K562 (cell line): ENCODE data around the gene RNF20. TPM values are rescaled to one million over a fixed set of nuclear protein-coding genes. Genes with fewer than 3 reads are reported as not detected.

Experiments
- BCL6 ChIP-seq: fragments of 250-450 bp; sonication (Bioruptor Pico); IDR thresholded peaks from 2 replicates; pipeline ENCODE4 v1.4.0; 2020
- CCNT2 ChIP-seq: IDR thresholded peaks from 2 replicates; pipeline ENCODE4 v1.6.1; 2011; ENCODE audit warnings: borderline replicate concordance, low read depth, mild to moderate bottlenecking, moderate library complexity, mixed read lengths, low read length; ENCODE audit not compliant: insufficient read length; ENCODE audit errors: extremely low read depth
- CHD4 ChIP-seq: fragments of 200-600 bp; sonication (generic); IDR thresholded peaks from 3 replicates; pipeline ENCODE4 v1.6.1; 2012; ENCODE audit warnings: low read depth, mild to moderate bottlenecking, mixed read lengths, low read length, inconsistent platforms; ENCODE audit not compliant: insufficient read depth, insufficient replicate concordance, poor library complexity, severe bottlenecking
- JUNB ChIP-seq: fragments of 450-650 bp; formaldehyde crosslinking; conservative IDR thresholded peaks from 2 replicates; pipeline ENCODE4 v1.4.0; 2020; ENCODE audit warnings: mild to moderate bottlenecking
- KLF10 ChIP-seq: fragments of 250-450 bp; sonication (Bioruptor Pico); IDR thresholded peaks from 2 replicates; pipeline ENCODE4 v1.6.1; 2021; ENCODE audit warnings: matching md5 sums
- OTX1 ChIP-seq: fragments of 450-650 bp; formaldehyde crosslinking; IDR thresholded peaks from 2 replicates; pipeline ENCODE4 v1.4.0; 2022; ENCODE audit warnings: mild to moderate bottlenecking
- POLR3G ChIP-seq: IDR thresholded peaks from 2 replicates; pipeline ENCODE4 v1.6.1; 2011; ENCODE audit not compliant: insufficient read length, insufficient replicate concordance; ENCODE audit errors: extremely low read depth
- RCOR1 ChIP-seq, 2 experiments: IDR thresholded peaks; 2 replicates each; pipeline ENCODE4 v1.6.1; 2012; ENCODE audit warnings: low read depth in 2 of 2, low read length in 2 of 2, borderline replicate concordance in 1 of 2, improper control_type of control experiment in 1 of 2
- YBX1 ChIP-seq: fragments of 450-650 bp; IDR thresholded peaks from 2 replicates; pipeline ENCODE4 v1.7.1; 2016; ENCODE audit warnings: mild to moderate bottlenecking
- YY1 ChIP-seq, 3 experiments: IDR thresholded peaks; 2 replicates each; pipeline ENCODE4 v1.6.1; 2011; ENCODE audit warnings: low read length in 2 of 3, mild to moderate bottlenecking in 2 of 3, moderate library complexity in 2 of 3, borderline replicate concordance in 1 of 3, control low read depth in 1 of 3, low read depth in 1 of 3; ENCODE audit not compliant: insufficient read depth in 3 of 3, insufficient replicate concordance in 2 of 3, control insufficient read depth in 1 of 3, insufficient read length in 1 of 3; ENCODE audit errors: extremely low read depth in 1 of 3
- ZC3H11A ChIP-seq: IDR thresholded peaks from 2 replicates; pipeline ENCODE4 v1.6.1; 2012; ENCODE audit warnings: low read depth, low read length, improper control_type of control experiment
- ZFP1 ChIP-seq: fragments of 450-650 bp; formaldehyde crosslinking; IDR thresholded peaks from 2 replicates; pipeline ENCODE4 v1.4.0; 2020; ENCODE audit warnings: mild to moderate bottlenecking, mixed read lengths
- polyA plus RNA-seq, 8 experiments: library from polyadenylated mRNA; depleted of rRNA in 4 of 8; stranded (reverse) in 5 of 8; unstranded in 3 of 8; fragments of >200 nt; fragmentation: Nextera tagmentation in 2 of 8; fragmentation: Illumina TruSeq in 1 of 8; extraction: Ambion mirVana in 2 of 8; extraction: Trizol in 1 of 8; gene quantifications; 2 replicates each; pipeline versions ENCODE4 v1.2.1 to v1.2.3, GENCODE V29; 2011 to 2014; ENCODE audit warnings: inconsistent platforms in 1 of 8, missing spikeins in 1 of 8
- total RNA-seq, 7 experiments: library from RNA; depleted of rRNA in 6 of 7; stranded (reverse); fragments of >200 nt in 6 of 7; fragmentation: Illumina TruSeq in 2 of 7; extraction: Trizol in 2 of 7; gene quantifications; 2 replicates each; pipeline versions ENCODE4 v1.2.1 to v1.2.3, GENCODE V29; 2011 to 2021; ENCODE audit warnings: low replicate concordance in 1 of 7
- TF ChIP-seq, protein P1 (sequence below), 2 experiments: fragments of 200-800 bp in 1 of 2; sonication (Bioruptor generic) in 1 of 2; sonication (generic) in 1 of 2; formaldehyde crosslinking in 1 of 2; IDR thresholded peaks in 1 of 2; conservative IDR thresholded peaks in 1 of 2; 2 replicates each; pipeline versions ENCODE4 v1.5.0 to v1.6.1; 2016 to 2020; ENCODE audit warnings: missing compliant biosample characterization in 1 of 2, missing genetic modification characterization in 1 of 2, missing genetic modification reagents in 1 of 2
- TF ChIP-seq, protein P2 (sequence below): fragments of 450-650 bp; formaldehyde crosslinking; IDR thresholded peaks from 2 replicates; pipeline ENCODE4 v1.4.0; 2022; ENCODE audit warnings: missing genetic modification characterization
- TF ChIP-seq, protein P3 (sequence below), 2 experiments: fragments of 450-650 bp; formaldehyde crosslinking in 1 of 2; IDR thresholded peaks; 2 replicates each; pipeline versions ENCODE4 v1.4.0 to v1.6.1; 2014 to 2020; ENCODE audit warnings: mild to moderate bottlenecking in 2 of 2, borderline replicate concordance in 1 of 2, low read depth in 1 of 2

RNF20 gene
- total and polyA plus RNA-seq, 9 of the 15 experiments (the other 6 are each of a cell fraction or from before 2014, with no cell fraction given): 5.5 to 25.0 (median 22.1) TPM

DNA sequence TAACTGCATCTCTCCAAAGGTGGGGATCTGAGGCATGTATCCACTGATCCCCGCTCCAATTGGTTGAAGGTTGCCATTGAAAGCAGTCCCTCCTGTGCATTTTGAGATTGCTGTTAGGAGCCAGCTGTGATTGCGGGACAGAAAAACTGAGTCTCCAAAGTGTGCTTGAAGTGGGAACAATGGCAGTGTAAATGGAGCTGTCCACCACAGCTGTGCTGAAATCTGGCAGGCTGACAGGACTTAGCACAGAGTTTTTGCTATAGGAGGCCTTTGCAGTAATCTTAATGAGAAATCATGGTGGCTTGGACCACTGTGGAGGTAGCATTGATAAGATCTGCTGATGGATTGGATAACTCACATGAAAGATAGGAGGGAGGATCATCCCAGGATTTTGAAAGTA, 3.3 kb downstream of the RNF20 start (continued):
- no peak for TF ChIP-seq OTX1 (CRISPR knock-in tag)
- TF ChIP-seq YY1 (IDR thresholded peaks at IDR 0.05; ENCODE audit: borderline replicate concordance in 1 of 3, control insufficient read depth in 1 of 3, extremely low read depth in 1 of 3, insufficient read depth in 3 of 3, insufficient read length in 1 of 3, insufficient replicate concordance in 2 of 3, low read depth in 1 of 3, low read length in 2 of 3): peak in 1 of 3 experiments; percentile 78
- TF ChIP-seq, protein P1, sequence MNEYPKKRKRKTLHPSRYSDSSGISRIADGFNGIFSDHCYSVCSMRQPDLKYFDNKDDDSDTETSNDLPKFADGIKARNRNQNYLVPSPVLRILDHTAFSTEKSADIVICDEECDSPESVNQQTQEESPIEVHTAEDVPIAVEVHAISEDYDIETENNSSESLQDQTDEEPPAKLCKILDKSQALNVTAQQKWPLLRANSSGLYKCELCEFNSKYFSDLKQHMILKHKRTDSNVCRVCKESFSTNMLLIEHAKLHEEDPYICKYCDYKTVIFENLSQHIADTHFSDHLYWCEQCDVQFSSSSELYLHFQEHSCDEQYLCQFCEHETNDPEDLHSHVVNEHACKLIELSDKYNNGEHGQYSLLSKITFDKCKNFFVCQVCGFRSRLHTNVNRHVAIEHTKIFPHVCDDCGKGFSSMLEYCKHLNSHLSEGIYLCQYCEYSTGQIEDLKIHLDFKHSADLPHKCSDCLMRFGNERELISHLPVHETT (CRISPR knock-in tag; conservative IDR thresholded peaks at IDR 0.05 in 1 of 2, IDR thresholded peaks at IDR 0.05 in 1 of 2): no peak
- no peak for TF ChIP-seq CHD4
- no peak for TF ChIP-seq ZFP1 (CRISPR knock-in tag)
- no peak for TF ChIP-seq KLF10 (CRISPR knock-in tag)
- TF ChIP-seq ZC3H11A: no peak
- TF ChIP-seq, protein P2, sequence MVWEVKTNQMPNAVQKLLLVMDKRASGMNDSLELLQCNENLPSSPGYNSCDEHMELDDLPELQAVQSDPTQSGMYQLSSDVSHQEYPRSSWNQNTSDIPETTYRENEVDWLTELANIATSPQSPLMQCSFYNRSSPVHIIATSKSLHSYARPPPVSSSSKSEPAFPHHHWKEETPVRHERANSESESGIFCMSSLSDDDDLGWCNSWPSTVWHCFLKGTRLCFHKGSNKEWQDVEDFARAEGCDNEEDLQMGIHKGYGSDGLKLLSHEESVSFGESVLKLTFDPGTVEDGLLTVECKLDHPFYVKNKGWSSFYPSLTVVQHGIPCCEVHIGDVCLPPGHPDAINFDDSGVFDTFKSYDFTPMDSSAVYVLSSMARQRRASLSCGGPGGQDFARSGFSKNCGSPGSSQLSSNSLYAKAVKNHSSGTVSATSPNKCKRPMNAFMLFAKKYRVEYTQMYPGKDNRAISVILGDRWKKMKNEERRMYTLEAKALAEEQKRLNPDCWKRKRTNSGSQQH (CRISPR knock-in tag): no peak
- TF ChIP-seq, protein P3, sequence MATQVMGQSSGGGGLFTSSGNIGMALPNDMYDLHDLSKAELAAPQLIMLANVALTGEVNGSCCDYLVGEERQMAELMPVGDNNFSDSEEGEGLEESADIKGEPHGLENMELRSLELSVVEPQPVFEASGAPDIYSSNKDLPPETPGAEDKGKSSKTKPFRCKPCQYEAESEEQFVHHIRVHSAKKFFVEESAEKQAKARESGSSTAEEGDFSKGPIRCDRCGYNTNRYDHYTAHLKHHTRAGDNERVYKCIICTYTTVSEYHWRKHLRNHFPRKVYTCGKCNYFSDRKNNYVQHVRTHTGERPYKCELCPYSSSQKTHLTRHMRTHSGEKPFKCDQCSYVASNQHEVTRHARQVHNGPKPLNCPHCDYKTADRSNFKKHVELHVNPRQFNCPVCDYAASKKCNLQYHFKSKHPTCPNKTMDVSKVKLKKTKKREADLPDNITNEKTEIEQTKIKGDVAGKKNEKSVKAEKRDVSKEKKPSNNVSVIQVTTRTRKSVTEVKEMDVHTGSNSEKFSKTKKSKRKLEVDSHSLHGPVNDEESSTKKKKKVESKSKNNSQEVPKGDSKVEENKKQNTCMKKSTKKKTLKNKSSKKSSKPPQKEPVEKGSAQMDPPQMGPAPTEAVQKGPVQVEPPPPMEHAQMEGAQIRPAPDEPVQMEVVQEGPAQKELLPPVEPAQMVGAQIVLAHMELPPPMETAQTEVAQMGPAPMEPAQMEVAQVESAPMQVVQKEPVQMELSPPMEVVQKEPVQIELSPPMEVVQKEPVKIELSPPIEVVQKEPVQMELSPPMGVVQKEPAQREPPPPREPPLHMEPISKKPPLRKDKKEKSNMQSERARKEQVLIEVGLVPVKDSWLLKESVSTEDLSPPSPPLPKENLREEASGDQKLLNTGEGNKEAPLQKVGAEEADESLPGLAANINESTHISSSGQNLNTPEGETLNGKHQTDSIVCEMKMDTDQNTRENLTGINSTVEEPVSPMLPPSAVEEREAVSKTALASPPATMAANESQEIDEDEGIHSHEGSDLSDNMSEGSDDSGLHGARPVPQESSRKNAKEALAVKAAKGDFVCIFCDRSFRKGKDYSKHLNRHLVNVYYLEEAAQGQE (IDR thresholded peaks at IDR 0.05; ENCODE audit: borderline replicate concordance): peak; percentile 97
- TF ChIP-seq, protein P3 (CRISPR knock-in tag; IDR thresholded peaks at IDR 0.05; ENCODE audit: low read depth): peak; percentile 92
- peak in 1 of 2 experiments; percentile 22; a peak in 1 of 4 replicates for TF ChIP-seq RCOR1 (IDR thresholded peaks at IDR 0.05; ENCODE audit: borderline replicate concordance in 1 of 2, low read depth in 2 of 2, low read length in 2 of 2)
- no peak for TF ChIP-seq CCNT2
- no peak for TF ChIP-seq POLR3G
- no peak for TF ChIP-seq JUNB (CRISPR knock-in tag)
- no peak for TF ChIP-seq YBX1
- TF ChIP-seq BCL6 (CRISPR knock-in tag): no peak
